GM12878 (cell line): ENCODE data around the gene STK10. TPM values are rescaled to one million over a fixed set of nuclear protein-coding genes. Genes with fewer than 3 reads are reported as not detected.

Experiments used
- BHLHE40 ChIP-seq, 2 experiments: fragments of 450-650 bp in 1 of 2; IDR thresholded peaks; 2 replicates each; pipeline ENCODE4 v1.6.1; 2011 to 2017; ENCODE audit warnings: low read depth in 2 of 2, borderline replicate concordance in 1 of 2, improper control_type of control experiment in 1 of 2, low read length in 1 of 2, mild to moderate bottlenecking in 1 of 2
- CEBPB ChIP-seq, 2 experiments: fragments of 150-350 bp in 1 of 2; IDR thresholded peaks; 2 replicates each; pipeline ENCODE4 v1.6.1; 2012 to 2014; ENCODE audit warnings: low read depth in 2 of 2, low read length in 2 of 2, borderline replicate concordance in 1 of 2, inconsistent platforms in 1 of 2
- DPF2 ChIP-seq: fragments of 450-650 bp; IDR thresholded peaks from 2 replicates; pipeline ENCODE4 v1.6.1; 2017; ENCODE audit warnings: mild to moderate bottlenecking
- EGR1 ChIP-seq, 2 experiments: IDR thresholded peaks; 1 replicate in 1 of 2; 2 replicates in 1 of 2; pipeline ENCODE4 v1.6.1; 2011 to 2012; ENCODE audit warnings: low read depth in 2 of 2, low read length in 2 of 2, borderline replicate concordance in 1 of 2, mild to moderate bottlenecking in 1 of 2, moderate library complexity in 1 of 2
- ETV6 ChIP-seq, 2 experiments: fragments of 450-650 bp in 1 of 2; IDR thresholded peaks in 1 of 2; conservative IDR thresholded peaks in 1 of 2; 2 replicates each; pipeline ENCODE4 v1.6.1; 2014; ENCODE audit warnings: antibody characterized with exemption in 1 of 2, borderline replicate concordance in 1 of 2, low read depth in 1 of 2, mild to moderate bottlenecking in 1 of 2, moderate library complexity in 1 of 2
- HDGF ChIP-seq: fragments of 450-650 bp; IDR thresholded peaks from 2 replicates; pipeline ENCODE4 v1.6.1; 2016; ENCODE audit warnings: antibody characterized with exemption
- IRF4 ChIP-seq: IDR thresholded peaks from 2 replicates; pipeline ENCODE4 v1.6.1; 2011; ENCODE audit warnings: low read depth, low read length
- KDM1A ChIP-seq: fragments of 200-600 bp; sonication (generic); IDR thresholded peaks from 2 replicates; pipeline ENCODE4 v1.6.1; 2016; ENCODE audit warnings: borderline replicate concordance
- MEF2A ChIP-seq: IDR thresholded peaks from 2 replicates; pipeline ENCODE4 v1.6.1; 2011; ENCODE audit warnings: low read depth, mild to moderate bottlenecking, low read length, moderate library complexity; ENCODE audit not compliant: insufficient read depth
- MYC ChIP-seq: IDR thresholded peaks from 2 replicates; pipeline ENCODE4 v1.6.1; 2011; ENCODE audit warnings: mild to moderate bottlenecking, low read length, moderate library complexity, inconsistent platforms; ENCODE audit not compliant: insufficient read depth, insufficient replicate concordance, insufficient read length, severe bottlenecking
- NBN ChIP-seq: fragments of 450-650 bp; IDR thresholded peaks from 2 replicates; pipeline ENCODE4 v1.6.1; 2016
- RAD21 ChIP-seq: IDR thresholded peaks from 2 replicates; pipeline ENCODE4 v1.6.1; 2011; ENCODE audit warnings: mild to moderate bottlenecking, low read depth, low read length, moderate library complexity; ENCODE audit not compliant: insufficient read depth
- SMAD5 ChIP-seq: IDR thresholded peaks from 2 replicates; pipeline ENCODE4 v1.6.1; 2016; ENCODE audit warnings: antibody characterized with exemption, low read depth
- YY1 ChIP-seq: IDR thresholded peaks from 2 replicates; pipeline ENCODE4 v1.6.1; 2011; ENCODE audit warnings: low read depth, mild to moderate bottlenecking, low read length
- polyA plus RNA-seq, 11 experiments: library from polyadenylated mRNA; depleted of rRNA in 4 of 11; unstranded in 6 of 11; stranded (reverse) in 5 of 11; fragments of >200 nt; fragmentation: Nextera tagmentation in 4 of 11; fragmentation: Illumina TruSeq in 1 of 11; extraction: Ambion mirVana in 4 of 11; extraction: Trizol in 1 of 11; gene quantifications; 1 replicate in 1 of 11; 2 replicates in 10 of 11; pipeline versions ENCODE4 v1.2.1 to v1.2.3, GENCODE V29; 2011 to 2016; ENCODE audit warnings: inconsistent platforms in 2 of 11, missing spikeins in 2 of 11, low read depth in 1 of 11
- total RNA-seq, 4 experiments: library from RNA; depleted of rRNA in 3 of 4; stranded (reverse); fragments of >200 nt in 3 of 4; fragmentation: Illumina TruSeq in 1 of 4; extraction: Trizol in 1 of 4; gene quantifications; 2 replicates each; pipeline versions ENCODE4 v1.2.1 to v1.2.3, GENCODE V29; 2013 to 2021
- TF ChIP-seq, protein P1 (sequence below): IDR thresholded peaks from 2 replicates; pipeline ENCODE4 v1.6.1; 2012; ENCODE audit warnings: low read depth, low read length, improper control_type of control experiment
- TF ChIP-seq, protein P2 (sequence below): fragments of 450-650 bp; IDR thresholded peaks from 2 replicates; pipeline ENCODE4 v1.6.1; 2017; ENCODE audit warnings: low read depth, mild to moderate bottlenecking, moderate library complexity

Gene STK10
- total and polyA plus RNA-seq, 10 of the 15 experiments (the other 5 are each of a cell fraction or from before 2014, with no cell fraction given): 14.2 to 96.4 (median 50.6) TPM

DNA sequence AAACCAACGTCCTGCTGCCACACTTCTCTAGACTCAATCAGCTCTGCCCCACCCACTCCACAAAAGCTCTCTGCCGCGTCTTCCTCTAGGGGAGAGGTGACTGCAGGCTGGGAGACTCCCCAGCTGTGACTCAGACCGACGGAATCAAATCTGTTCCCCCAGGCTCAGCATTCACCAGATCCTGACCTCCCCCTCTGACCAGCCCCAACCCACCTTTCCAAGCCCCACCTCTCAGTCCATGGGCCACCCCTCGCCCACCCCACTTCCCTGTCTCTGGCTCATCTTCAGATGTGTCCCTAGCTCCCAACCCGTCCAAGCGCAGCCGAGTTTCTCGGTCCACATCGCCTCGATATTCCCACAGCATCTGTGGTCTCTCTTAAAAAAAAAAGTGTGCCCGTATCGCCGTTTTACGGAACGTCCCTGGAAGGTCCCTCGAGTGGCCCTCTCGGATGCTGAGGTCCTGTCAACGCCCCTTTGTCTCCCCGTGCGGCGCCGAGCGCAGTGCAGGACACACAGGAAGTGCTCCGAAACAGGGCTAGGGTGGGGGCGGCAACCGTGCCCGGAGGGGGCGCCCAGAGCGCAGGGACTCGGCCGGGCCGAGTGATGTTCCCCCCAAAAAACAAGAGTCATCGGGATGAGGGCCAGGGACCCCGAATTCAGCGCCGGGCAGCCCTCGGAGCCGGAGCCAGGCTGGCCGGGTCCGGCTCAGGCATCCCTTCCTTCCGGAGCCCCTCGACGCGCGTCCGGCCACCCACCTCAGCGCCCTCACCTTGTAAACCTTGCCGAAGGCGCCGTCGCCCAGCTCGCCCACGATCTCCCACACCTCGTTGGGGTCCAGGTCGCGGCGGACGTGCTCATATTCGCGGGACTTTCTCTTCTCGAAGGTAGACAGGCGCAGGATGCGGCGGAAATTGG lies 649 bp downstream of the STK10 start (continued):
- TF ChIP-seq, protein P1, sequence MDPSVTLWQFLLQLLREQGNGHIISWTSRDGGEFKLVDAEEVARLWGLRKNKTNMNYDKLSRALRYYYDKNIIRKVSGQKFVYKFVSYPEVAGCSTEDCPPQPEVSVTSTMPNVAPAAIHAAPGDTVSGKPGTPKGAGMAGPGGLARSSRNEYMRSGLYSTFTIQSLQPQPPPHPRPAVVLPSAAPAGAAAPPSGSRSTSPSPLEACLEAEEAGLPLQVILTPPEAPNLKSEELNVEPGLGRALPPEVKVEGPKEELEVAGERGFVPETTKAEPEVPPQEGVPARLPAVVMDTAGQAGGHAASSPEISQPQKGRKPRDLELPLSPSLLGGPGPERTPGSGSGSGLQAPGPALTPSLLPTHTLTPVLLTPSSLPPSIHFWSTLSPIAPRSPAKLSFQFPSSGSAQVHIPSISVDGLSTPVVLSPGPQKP: peak; percentile 30; the same call in 1 of the 2 replicates
- no peak for TF ChIP-seq MYC
- TF ChIP-seq, protein P2, sequence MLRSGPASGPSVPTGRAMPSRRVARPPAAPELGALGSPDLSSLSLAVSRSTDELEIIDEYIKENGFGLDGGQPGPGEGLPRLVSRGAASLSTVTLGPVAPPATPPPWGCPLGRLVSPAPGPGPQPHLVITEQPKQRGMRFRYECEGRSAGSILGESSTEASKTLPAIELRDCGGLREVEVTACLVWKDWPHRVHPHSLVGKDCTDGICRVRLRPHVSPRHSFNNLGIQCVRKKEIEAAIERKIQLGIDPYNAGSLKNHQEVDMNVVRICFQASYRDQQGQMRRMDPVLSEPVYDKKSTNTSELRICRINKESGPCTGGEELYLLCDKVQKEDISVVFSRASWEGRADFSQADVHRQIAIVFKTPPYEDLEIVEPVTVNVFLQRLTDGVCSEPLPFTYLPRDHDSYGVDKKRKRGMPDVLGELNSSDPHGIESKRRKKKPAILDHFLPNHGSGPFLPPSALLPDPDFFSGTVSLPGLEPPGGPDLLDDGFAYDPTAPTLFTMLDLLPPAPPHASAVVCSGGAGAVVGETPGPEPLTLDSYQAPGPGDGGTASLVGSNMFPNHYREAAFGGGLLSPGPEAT: peak; percentile 50; the same call in 1 of the 2 replicates
- peak; percentile 29; the same call in 1 of the 2 replicates for TF ChIP-seq RAD21
- no peak for TF ChIP-seq SMAD5
- peak in 1 of 2 experiments; percentile 48; a peak in 1 of 3 replicates for TF ChIP-seq EGR1 (IDR thresholded peaks at IDR 0.05; ENCODE audit: borderline replicate concordance in 1 of 2, low read depth in 2 of 2, low read length in 2 of 2)
- TF ChIP-seq BHLHE40 (IDR thresholded peaks at IDR 0.05; ENCODE audit: borderline replicate concordance in 1 of 2, low read depth in 2 of 2, low read length in 1 of 2): peak in 1 of 2 experiments; percentile 62; a peak in 2 of 4 replicates
- no peak for TF ChIP-seq IRF4
- TF ChIP-seq NBN: peak; percentile 82
- TF ChIP-seq CEBPB (IDR thresholded peaks at IDR 0.05; ENCODE audit: borderline replicate concordance in 1 of 2, low read depth in 2 of 2, low read length in 2 of 2): no peak
- 0 out of 2 replicates have a peak, but pooled peaks have one; percentile 21 for TF ChIP-seq MEF2A
- TF ChIP-seq ETV6 (conservative IDR thresholded peaks at IDR 0.05 in 1 of 2, IDR thresholded peaks at IDR 0.05 in 1 of 2; ENCODE audit: borderline replicate concordance in 1 of 2, low read depth in 1 of 2): peak in 1 of 2 experiments; percentile 37; a peak in 1 of 4 replicates
- peak; percentile 52; the same call in 1 of the 2 replicates for TF ChIP-seq DPF2
- TF ChIP-seq YY1: peak; percentile 8; the same call in 1 of the 2 replicates
- no peak for TF ChIP-seq KDM1A
- peak; percentile 64; the same call in 1 of the 2 replicates for TF ChIP-seq HDGF
